Measurements from ENCODE around the gene RHPN2.

Gene RHPN2

GRCh38 chr19:33064792-33065550, at the start of gene RHPN2:
TSS of gene RHPN2 (minus strand) at chr19:33064888. CDS start at chr19:33064852, 36 bp downstream.
- DNase-seq = no peak

GRCh38 chr19:33114312-33114711, 49.6 kb upstream of the RHPN2 start:
- no peak for DNase-seq

GRCh38 chr19:33111587-33111986, 46.9 kb upstream of the RHPN2 start:
- no peak for DNase-seq

GRCh38 chr19:33110137-33110910, 45.6 kb upstream of the RHPN2 start:
- DNase-seq = no peak

GRCh38 chr19:33108161-33108560, 43.5 kb upstream of the RHPN2 start:
- DNase-seq = no peak

- no peak for DNase-seq
Observed at GRCh38 chr19:33102893-33103292, 38.2 kb upstream of the RHPN2 start.

GRCh38 chr19:33100894-33101644, 36.4 kb upstream of the RHPN2 start:
- DNase-seq = no peak

- DNase-seq = no peak
Observed at GRCh38 chr19:33098055-33098534, 33.4 kb upstream of the RHPN2 start.

- no peak for DNase-seq
Observed at GRCh38 chr19:33096005-33096404, 31.3 kb upstream of the RHPN2 start.

GRCh38 chr19:33094436-33095067, 29.9 kb upstream of the RHPN2 start:
- DNase-seq = no peak

- no peak for DNase-seq
Observed at GRCh38 chr19:33093420-33094210, 28.9 kb upstream of the RHPN2 start.

GRCh38 chr19:33090179-33090578, 25.5 kb upstream of the RHPN2 start:
- DNase-seq = no peak

- DNase-seq = no peak
Observed at GRCh38 chr19:33089010-33089409, 24.3 kb upstream of the RHPN2 start.

- DNase-seq = no peak
Observed at GRCh38 chr19:33086955-33087354, 22.3 kb upstream of the RHPN2 start.

- no peak for DNase-seq
Observed at GRCh38 chr19:33085570-33086128, 21.0 kb upstream of the RHPN2 start.

GRCh38 chr19:33080761-33081681, 16.3 kb upstream of the RHPN2 start, which contains the start of gene GPATCH1:
TSS of gene GPATCH1 (plus strand) at chr19:33081181. CDS start at chr19:33081194, 13 bp downstream.
- peak; percentile 20 for DNase-seq

- DNase-seq = no peak
Observed at GRCh38 chr19:33075519-33075918, 10.8 kb upstream of the RHPN2 start.

- DNase-seq = no peak
Observed at GRCh38 chr19:33071887-33072286, 7.2 kb upstream of the RHPN2 start.

- no peak for DNase-seq
Observed at GRCh38 chr19:33067121-33067520, 2.4 kb upstream of the RHPN2 start.

GRCh38 chr19:33066543-33066942, 1.9 kb upstream of the RHPN2 start:
- no peak for DNase-seq

- no peak for DNase-seq
Observed at GRCh38 chr19:33064458-33064791, 263 bp downstream of the RHPN2 start.
